ENCODE measurements around the gene FLRT1.

The FLRT1 gene

GRCh38 chr11:64007160-64007628 is 28.5 kb upstream of the FLRT1 start:
- no peak for DNase-seq

- DNase-seq: peak; percentile 82
Observed at GRCh38 chr11:64007629-64008282, 28.0 kb upstream of the FLRT1 start.

- no peak for DNase-seq
Observed at GRCh38 chr11:64008283-64008913, 27.3 kb upstream of the FLRT1 start.

- no peak for DNase-seq
Observed at GRCh38 chr11:64008914-64009633, 26.7 kb upstream of the FLRT1 start.

GRCh38 chr11:64009710-64010109 is 26.0 kb upstream of the FLRT1 start:
- DNase-seq: no peak

DNA sequence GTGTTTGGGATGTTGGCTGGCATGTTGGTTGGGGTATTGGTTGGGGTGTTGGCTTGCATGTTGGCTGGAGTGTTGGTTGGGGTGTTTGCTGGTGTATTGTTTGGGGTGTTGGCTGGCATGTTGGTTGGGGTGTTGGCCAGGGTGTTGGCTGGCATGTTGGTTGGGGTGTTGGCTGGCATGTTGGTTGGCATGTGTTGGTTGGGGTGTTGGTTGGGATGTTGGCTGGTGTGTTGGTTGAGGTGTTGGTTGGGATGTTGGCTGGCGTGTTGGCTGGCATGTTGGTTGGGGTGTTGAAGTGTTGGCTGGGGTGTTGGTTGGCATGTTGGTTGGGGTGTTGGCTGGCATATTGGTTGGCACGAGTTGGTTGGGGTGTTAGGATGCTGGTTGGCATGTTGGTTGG is 24.9 kb upstream of the FLRT1 start:
- no peak for DNase-seq

DNA sequence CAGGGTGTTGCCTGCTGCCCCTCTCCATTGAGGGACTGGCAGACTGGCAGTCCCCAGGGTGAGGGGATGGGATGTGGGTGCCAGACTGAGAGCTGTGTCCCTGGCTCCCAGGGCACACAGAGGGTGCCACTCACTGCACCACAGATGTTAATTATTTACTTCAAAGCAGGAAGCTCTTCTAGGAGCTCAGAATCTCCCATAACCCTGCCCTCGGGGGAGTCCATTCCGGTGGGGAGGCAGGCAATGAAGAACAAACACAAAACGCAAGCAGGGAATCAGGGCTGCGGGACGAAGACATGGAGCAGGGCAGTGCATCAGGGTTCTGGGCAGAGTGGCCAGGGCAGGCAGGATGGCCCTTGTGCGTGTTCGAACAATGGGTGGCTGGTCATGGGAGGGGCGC is 24.4 kb upstream of the FLRT1 start:
- DNase-seq: no peak

DNA sequence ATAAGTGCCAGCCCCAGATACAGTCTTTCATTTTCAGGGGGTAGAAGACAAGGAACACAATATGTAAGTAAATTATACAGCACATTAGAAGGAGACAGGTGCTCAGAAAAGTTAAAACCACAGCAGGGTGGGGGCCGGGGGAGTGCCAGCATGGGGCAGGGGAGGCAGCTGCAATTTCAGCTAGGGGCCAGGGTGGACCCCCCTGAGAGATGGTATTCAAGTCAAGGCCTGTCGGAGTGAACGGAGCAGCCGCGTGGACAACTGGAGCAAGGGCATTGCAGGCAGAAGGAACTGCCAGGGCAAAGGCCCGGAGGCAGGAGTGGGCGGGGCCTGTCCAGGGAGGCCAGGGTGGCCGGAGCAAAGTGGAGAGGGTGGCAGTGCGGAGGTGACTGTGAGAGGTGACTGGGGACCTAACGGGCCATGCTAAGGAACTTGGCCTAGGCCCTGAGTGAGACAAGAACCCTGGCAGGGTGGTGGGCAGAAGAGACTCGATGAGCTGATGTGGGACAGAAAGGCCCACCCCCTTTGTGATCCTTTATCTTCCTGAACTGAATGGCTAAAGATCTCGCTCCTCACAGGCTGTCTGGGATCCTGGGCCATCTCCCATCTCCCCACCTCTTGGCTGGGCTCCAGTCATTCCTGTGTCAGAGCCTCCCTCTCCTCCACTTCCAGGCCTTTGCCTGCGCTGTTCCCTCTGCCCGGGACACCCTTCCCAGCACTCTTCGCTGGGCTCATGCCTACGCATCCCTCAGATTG is 22.4 kb upstream of the FLRT1 start:
- no peak for DNase-seq

GRCh38 chr11:64014356-64014755 is 21.4 kb upstream of the FLRT1 start:
- no peak for DNase-seq

DNA sequence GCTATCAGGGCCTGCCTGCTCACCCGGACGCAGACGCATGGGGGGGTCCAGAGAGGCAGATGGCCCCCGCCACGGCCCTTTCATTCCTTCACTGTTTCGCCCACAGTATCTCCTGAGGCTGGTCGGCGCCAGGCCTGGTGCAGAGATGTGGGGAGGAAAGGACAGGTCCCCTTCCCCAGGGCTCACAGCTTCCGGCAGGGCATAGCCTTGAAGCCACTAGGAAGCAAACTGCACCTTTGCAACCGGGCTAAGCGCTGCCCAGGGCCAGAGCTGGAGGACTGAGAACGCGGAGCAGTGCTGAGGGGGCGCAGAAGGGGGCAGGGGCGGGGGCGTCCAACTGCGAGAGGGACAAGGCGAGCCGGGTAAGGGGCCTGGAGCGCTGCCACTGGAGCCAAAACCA is 20.2 kb upstream of the FLRT1 start:
- DNase-seq: peak; percentile 9

DNA sequence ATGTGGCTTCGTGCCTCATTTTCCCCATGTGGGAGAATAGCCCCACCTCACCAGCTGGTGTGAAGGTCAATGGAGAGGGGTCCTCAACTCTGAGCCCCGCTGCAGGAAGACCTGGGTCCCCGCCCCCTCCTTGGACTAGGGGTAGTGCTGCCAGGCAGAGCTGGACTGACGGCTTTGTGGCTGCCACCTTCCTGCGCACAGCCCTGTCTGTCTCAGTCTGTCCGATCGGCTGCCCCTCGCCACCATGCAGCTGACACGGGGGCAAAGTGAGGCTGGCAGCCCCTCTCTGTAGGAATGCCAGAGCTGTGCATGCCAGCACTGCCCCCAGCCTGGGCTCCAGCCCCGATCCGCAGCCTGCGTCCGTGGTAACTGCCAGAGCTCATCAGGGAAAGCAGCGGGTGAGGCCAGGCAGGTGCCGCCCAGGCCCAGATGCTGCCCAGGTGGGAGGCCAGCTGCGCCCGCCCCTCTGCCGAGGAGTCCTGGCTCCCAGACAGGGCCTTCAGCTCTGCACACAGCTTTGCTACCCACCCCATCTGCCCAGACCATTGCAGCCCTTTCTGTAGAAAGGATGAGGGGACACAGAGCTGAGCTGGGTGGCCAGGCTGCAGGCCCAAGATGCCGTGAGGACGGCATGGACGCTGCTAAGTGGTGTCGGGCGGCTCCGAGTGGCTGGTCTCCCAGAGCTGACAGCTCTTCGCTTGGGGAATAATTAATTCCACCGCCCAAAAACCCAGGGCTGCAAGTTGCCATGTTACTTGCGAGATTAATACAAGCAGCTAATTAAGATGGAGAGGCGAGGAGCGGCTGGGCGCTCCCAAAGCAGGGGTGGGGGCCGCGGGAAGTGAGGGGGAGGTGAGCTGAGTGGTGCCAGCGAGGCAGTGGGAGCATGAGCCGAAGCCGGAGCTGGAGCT is 19.5 kb upstream of the FLRT1 start:
- DNase-seq: peak; percentile 53

GRCh38 chr11:64017945-64018224 is 17.8 kb upstream of the FLRT1 start:
- DNase-seq: no peak

DNA sequence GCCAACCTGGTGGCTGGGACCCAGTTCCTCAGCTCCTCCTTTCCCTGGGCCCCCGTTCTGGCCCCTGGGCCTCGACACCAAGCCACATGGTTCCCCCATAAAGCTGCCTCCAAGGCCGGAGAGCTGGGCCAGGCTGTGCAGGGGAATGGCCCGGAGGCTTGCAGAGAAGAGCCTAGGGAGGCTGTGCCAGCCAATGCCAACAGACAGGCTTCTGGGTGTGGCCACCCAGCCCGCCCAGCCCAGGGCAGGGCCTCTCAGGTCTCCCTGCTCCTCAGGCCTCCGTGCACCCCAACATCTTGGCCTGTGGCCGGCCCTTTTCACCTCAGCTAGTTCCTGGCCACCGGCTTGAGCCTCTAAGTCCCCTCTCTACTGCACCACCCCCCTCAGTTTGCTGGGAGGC is 17.4 kb upstream of the FLRT1 start:
- DNase-seq: no peak

DNA sequence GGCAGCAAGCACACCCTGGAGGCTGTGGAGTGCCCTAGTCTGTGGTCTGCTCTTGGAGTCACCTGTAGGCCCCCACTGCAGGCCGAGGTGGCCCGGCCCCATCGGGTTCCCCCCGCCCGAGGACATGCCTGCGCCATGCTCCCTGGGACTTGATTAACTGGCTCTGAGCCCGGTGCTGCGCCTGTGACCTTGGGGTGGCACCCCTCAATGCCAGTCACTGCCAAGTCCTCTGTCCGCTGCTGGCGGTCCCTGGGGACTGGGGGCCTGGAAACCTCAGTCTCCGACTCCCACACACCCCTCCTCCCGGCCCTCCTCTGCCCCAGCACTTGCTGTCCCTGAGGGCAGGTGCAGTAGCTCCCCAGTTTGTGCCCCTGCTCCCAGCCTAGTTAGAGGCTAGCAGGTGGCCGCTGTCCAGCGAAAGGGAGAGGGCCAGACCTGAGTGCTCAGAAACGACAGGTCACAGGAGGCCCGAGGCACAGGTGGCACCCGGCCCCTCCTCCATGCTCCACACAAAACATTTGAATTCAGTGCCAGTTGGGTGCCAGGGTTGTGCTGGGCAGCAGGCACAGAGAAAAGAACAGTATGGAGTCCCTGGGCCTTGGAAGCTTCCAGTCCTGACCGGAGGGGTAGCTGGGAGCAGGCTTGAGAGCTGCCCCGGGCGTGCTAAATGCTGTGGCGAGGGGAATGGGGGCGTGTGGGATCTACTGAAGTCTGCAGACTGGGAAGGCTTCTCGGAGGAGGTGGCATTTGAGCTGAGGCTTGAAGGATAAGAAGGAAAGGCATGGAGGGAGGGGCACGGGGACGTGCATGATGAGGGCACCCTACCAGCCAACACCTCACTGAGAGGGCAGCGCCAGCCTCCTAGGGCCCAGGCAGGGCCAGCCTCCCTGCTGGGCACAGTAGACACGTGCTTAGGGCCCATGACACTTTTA is 16.4 kb upstream of the FLRT1 start:
- no peak for DNase-seq

DNA sequence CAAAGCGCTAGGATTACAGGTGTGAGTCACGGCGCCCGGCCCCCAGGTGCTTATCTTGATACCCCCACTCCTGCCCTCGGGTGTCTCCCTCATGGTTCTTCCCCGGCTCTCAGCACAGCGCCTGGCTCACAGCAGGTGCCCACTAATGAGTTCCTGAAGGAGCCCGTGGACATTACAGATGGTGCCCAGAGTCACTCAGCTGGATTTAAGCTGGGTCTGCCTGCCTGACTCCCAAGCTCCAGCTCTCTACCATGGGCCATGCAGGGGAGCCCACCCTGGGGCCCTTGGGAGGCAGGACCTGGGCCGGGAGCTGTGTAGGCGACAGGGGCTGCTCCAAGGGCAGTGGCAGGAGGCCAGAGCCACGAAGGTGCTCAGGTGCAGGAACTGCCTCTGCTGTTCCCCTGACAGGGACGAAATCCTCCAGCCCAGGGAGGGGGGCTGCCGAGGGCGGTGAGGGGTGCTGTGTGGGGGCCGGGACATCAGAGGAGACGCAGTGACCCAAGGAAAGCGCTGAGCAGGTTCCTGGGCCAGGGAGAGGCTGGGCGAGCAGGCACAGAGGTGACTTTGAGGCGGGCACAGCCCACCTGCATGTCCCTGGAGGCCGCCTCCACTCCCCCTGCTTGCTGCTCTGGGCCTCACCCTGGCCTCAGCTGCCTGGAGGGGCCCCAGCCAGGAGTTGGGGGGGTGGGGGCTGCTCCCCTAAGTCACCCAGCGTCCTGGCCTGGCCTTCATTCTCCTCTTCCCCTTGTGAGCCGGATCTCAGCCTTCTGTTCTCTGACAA is 14.6 kb upstream of the FLRT1 start:
- peak; percentile 44 for DNase-seq

GRCh38 chr11:64021757-64022093 is 14.0 kb upstream of the FLRT1 start:
- DNase-seq: no peak

- no peak for DNase-seq
Observed at GRCh38 chr11:64022125-64022784, 13.5 kb upstream of the FLRT1 start.

DNA sequence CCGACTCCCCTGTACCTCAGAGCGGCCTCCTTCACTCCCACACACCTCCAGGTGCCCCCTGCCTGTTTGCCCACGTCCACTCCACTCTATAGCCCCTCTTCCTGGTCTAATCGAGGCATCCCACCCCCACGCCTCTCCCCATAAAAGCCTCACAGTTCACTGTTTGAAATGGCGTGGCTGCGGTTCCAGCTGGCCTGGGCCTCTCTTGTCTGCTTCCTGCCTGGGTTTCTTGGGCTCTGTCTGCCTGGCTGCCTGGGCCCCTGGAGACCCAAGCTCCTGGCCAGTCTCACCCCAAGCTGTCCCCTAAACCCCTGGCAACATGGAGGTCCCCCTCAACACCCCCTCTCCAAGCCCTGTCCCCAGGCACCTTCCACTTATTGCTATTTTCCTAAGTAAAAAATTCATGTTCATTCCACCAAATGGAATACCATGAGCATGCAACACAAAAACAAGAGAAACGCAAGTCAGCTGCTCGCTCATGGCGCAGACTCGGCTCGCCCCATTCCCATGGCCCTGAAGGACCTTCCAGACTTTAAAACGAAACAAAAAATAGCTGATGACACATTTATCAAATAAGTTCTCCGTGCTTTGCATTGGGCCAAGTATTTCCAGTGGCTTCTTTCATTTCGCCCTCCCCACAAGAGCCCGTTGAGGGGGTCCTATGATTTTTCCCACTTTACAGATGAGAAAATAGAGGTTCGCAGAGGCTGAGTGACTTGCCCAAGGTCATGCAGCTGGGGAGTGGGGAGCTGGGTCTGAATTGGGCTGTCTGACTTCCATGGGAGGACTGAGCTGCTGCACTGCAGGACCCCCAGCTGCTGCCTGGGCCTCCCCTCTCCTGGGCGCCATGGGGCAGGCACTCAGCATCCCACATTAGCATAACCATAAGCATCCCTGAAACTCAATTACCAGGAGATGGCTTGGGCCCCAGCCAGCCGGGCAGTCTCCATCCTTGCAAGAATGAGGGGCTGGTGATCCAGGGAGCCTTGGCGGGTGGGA is 11.7 kb upstream of the FLRT1 start:
- no peak for DNase-seq

DNA sequence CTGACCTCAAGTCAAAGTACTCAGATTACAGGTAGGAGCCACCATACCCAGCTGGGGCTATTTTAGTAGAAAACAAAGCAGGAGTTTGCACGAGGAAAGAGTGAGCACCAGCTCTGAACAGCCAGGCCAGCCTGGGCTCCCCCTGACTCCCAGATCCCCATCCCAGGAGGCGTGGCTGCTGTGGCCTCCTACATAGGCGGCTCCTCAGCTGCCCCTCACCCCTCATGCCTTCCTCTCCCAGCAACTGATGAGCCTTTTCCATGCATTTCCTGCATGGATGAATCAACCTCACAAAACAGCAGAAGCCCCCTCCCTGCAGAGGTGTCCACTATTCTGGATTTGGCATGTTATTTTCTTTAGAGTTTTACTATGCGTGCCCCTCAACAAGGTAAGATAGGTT is 10.5 kb upstream of the FLRT1 start:
- no peak for DNase-seq

All from retina (tissue), 1 donor.